HG03565 (cell line): ENCODE measurements around the gene ZNF514.
A peak's percentile ranks its signal among the peaks of the same experiment; 100 is the strongest.
"Not testable (repeated sequence)": the region's sequence is repeated elsewhere in the genome, so short reads cannot be mapped to it uniquely, and the experiment has no call there.

Source experiments
- ATAC-seq: cut with Tn5 transposase; IDR thresholded peaks from one replicate; pipeline ENCODE4 v1.9.1; 2021; ENCODE audit warnings: mild to moderate bottlenecking, moderate library complexity; ENCODE audit not compliant: unreplicated experiment

Gene ZNF514

DNA sequence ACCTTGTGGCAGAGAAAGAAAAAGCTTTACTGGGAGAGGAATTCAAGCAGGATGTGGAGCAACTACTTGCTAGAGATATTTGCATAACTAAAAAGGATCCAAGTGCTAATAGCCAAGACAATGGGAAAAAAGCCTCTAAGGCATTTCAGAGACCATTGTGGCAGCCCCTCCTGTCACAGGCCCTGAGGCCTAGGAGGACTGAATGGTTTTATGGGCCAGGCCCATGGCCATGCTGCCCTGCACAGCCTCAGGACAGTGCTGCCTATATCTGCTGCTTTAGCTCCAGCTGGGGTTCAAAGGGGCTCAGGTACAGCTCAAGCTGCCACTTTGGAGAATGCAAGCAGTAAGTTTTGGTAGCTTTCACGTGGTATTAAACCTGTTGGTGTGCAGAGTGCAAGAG, 20.9 kb downstream of the ZNF514 start:
- ATAC-seq: no peak

DNA sequence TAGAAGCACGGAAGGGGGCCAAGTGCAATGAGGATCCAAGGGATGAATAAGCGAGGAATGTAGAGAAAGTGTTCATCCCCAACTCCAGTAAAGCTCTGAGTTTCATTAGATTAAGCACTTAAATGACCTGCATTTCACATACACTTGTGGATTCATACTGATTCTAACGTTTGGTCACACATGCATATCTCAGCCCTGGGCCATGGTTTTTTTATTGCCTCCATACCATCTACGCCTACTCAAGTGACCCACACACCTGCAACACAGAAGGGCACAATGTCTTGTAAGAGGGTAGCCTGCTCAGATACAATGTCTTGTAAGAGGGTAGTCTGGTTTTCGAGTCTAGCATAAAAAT, 37.5 kb downstream of the ZNF514 start:
- ATAC-seq: peak; percentile 7

GRCh38 chr2:95121407-95122196, 38.0 kb downstream of the ZNF514 start, which contains the start of gene MRPS5:
Gene MRPS5 (minus strand): TSS chr2:95121808. CDS start chr2:95121791, 17 bp downstream.
- peak; percentile 86 for ATAC-seq

DNA sequence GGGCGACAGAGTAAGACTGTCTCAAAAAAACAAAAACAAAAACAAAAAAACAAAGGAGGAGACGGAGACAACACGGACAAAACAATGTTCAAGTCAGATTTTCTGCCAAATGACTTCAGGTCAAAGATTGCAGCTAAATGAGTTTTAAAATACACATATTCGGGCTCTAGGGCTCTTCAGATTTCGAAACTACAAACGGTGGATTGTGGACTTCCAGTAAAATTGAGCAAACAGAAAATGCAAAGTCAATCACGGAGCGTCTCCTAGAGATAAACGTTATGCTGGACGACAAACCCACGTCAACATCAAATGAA, 38.6 kb downstream of the ZNF514 start:
- ATAC-seq: no peak

- peak; percentile 88 for ATAC-seq
Measured at GRCh38 chr2:95115418-95115817, 44.2 kb downstream of the ZNF514 start.

GRCh38 chr2:95113464-95113863, 46.2 kb downstream of the ZNF514 start:
- ATAC-seq: no peak

GRCh38 chr2:95110395-95110794, 49.3 kb downstream of the ZNF514 start:
- no peak for ATAC-seq

GRCh38 chr2:95109260-95109659, 50.4 kb downstream of the ZNF514 start:
- no peak for ATAC-seq

DNA sequence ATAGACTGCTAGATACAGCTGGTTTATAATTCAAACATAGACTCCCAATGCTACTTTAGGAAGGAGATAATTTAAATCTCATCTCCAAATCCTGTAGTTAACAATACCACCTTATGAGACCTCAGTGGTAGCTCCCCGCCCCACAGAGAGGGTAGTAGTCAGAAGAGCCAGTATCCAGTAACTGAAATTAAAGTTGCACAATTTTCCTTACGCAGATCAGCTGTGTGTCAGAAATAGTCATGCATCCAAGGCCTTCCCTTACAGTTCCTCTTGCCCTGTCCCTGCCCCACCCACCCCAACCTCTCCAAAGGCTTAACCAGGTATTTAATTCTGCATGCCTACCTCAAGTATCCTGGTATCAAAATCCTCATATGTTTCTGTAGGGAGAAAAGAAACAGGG, 53.6 kb downstream of the ZNF514 start:
- no peak for ATAC-seq

DNA sequence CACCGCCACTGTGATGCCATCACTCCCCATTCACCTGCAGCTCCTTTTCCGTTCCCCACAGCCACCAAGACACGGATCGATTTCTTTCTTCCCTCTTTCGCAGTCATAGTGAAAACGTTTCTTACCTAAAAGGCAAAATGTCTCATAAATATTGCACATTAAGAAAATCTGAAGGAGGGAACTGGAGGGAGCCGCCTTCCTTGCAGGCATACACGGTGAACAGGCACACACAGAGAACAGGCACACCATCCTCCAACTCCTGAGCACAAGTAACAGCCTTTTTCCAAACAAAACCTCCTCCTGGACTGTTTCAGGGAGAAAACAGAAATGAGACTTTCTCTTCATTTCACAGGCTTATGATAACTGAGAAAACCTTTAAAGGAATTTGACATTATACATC, 55.0 kb downstream of the ZNF514 start:
- no peak for ATAC-seq

GRCh38 chr2:95099910-95100309, 59.7 kb downstream of the ZNF514 start:
- no peak for ATAC-seq

DNA sequence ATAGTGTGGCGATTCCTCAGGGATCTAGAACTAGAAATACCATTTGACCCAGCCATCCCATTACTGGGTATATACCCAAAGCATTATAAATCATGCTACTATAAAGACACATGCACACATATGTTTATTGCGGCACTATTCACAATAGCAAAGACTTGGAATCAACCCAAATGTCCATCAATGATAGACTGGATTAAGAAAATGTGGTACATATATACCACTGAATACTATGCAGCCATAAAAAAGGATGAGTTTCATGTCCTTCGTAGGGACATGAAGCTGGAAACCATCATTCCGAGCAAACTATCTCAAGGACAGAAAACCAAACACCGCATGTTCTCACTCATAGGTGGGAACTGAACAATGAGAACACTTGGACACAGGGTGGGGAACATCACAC, 61.4 kb downstream of the ZNF514 start:
- not testable (repeated sequence) for ATAC-seq
